GM19035 (cell line): ENCODE measurements around the gene PKNOX2.

Experiments
- ATAC-seq: cut with Tn5 transposase; IDR thresholded peaks from one replicate; pipeline ENCODE4 v1.9.1; 2021; ENCODE audit not compliant: unreplicated experiment

Gene PKNOX2

DNA sequence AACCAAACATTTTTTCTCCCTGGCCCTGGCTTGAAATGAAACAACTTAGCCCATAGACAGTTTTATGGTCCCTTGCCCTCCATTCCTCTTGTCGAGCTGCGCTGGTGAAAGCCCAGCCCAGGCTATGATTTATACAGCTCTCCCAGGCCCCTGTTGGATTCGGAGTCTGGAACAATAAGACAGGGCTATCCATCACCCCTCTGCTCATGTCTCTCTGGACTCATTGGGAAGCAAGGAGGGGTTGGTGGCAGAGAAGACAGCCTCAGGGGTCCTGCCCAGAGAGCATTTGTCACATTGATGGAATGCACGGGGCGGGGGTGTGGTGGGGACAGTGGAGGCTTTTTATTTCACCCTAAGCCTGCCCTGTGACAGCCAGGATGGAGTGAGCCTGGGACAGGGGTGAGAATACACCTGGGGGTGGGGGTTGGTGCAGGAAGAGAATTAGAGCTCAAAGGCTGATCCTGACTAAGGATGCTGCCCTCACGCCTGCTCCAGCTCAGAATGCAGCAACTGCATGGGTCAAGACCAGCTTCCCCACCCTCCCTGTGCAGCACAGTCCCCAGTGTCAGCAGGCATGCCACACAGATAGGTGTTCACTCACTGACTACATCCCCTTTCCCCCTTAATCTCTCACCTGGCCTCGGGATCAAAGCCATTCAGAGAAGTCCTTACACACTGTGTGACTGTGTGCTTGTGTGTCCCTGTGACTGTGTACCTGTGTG is 10.0 kb upstream of the PKNOX2 start:
- ATAC-seq = no peak

DNA sequence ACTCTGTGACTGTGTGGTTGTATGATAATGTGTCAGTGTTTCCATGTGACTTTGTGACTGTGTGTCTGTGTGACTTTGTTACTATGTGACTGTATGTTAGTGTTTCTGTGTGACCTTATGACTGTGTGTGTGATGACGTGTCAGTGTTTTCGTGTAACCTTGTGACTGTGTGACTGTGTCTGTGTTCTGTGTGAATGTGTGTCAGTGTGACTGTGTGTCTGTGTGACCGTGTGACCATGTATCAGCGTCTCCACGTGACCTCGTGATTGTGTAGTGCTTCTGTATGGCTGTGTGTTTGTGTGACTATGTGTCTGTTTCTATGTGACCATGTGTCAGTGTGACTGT is 9.5 kb upstream of the PKNOX2 start:
- no peak for ATAC-seq

DNA sequence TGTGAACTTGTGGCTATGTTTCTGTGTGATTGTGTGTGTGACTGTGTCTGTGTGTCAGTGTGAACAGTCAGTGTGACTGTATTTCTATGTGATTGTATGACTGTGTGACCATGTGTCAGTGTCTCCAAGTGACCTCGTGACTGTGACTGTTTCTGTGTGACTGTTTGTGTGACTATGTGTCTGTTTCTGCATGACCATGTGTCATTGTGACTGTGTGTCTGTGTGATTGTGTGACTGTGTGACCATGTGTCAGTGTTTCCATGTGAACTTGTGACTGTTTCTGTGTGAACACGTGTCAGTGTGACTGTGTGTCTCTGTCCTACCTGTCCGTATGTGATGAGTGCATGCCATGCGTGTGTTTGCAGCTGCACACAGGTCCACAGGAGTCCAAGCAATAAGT is 8.8 kb upstream of the PKNOX2 start:
- ATAC-seq = no peak

DNA sequence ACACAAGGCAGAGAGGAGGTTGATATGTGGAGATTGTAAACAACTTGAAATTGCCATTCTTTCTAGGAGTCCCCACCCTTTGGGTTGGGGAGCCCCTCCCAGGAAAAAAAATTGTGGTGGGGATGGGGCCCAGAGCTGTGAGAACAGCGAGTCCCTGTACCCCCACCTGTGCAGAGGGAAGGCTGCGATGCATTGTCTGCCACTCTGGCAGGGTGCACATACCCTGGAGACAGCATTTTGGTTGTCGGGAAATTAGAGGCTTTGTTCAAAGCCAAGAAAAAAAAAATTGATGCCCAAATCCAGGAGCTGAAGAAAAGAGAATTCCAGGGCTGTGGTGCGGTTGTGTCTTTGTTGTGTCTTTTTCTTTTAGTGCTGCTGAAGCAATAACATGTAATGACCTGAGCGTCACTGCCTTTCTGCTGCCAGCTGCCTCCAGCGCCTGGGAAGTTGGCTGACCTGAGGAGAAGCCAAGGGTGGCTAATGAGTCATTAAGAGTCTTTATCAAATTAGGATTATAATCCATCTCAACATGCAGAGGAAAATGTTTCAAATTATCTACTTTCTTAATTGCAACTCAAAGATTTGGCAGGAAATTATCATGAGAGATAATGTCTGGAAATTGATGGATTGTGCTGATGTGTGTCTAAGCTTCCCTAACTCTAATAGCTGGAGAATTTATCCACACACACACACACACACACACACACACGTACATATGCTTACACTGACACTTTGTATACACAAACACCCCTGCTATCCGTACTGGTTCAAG is 8.0 kb upstream of the PKNOX2 start:
- ATAC-seq = no peak

DNA sequence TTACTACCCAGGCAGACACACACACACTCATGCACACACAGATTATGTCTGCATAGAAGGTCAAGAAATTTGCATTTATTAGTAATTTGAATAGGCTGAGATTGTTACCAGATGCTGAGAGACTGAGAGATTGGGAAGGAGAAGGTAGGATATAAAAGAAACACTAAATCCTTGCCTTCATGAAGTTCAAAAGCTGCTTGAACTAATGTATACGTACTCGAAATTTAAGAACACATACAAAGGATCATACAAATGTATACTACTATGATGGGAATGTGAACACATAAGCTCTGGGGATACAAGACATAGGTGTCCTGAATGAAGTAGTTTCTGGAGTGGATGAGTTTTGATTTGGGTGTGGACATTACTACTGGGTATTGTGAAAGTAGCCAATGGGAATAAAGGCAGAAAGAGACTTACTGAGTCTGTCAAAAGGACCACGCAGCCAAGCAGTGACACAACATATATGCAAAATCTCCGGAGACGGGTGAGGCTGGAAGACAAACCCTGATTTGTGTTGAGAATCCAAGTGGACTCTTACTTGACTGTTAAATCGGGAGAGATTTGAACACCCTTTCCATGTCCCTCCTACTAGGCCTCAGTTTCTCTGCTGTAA is 7.3 kb upstream of the PKNOX2 start:
- no peak for ATAC-seq

DNA sequence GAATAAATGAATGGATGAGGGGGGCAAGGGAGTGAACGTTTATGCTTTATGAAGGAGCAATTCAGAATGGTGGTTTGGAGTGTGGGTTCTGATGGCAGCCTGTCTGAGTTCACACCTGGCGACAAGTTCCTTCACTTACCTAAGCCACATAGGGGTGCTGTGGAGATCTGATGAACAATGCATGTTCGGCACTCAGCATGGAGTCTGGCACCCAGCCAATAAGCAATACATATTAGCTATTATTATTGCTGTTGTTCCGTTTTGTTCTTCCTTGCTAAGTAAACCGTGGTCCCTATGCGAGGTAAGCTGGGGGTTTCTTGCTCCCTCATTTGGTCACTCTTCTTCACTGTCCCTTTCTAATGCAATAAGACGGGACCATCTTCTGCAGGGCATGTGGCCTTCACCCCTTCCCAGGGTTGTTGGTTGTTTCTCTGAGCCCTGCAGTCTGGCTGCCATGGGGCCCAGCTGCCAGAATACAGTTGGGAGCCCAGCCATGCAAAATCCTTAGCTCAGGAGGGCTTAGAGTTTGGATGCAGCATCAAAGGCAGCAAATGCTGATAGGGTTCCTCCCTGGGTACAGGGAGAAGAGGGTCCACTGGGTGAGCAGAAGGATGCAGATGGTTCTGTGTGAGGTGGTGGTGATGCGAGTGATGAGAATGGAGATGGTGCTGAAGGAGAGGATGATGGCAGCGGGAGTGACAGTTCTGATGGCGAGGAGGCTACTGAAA is 6.4 kb upstream of the PKNOX2 start:
- no peak for ATAC-seq

DNA sequence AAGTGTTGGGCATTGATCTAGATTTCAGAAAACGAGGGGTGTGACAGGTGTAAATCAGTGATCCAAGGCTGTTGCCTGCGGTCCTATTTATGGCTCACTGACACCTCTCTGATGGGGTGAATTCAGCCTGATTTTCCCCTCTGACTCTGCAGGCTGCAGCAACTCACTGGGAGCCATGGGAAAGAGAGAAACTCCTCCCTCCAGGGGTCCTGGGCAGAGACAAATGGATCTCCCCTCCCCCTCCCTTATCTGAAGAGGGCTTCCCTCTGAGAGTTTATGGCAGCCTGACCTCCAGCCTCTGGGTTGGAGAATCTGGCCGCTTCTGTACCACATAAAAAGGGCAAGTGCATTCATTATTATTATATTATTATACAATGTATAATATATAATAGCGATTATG is 1.8 kb upstream of the PKNOX2 start:
- ATAC-seq = no peak

DNA sequence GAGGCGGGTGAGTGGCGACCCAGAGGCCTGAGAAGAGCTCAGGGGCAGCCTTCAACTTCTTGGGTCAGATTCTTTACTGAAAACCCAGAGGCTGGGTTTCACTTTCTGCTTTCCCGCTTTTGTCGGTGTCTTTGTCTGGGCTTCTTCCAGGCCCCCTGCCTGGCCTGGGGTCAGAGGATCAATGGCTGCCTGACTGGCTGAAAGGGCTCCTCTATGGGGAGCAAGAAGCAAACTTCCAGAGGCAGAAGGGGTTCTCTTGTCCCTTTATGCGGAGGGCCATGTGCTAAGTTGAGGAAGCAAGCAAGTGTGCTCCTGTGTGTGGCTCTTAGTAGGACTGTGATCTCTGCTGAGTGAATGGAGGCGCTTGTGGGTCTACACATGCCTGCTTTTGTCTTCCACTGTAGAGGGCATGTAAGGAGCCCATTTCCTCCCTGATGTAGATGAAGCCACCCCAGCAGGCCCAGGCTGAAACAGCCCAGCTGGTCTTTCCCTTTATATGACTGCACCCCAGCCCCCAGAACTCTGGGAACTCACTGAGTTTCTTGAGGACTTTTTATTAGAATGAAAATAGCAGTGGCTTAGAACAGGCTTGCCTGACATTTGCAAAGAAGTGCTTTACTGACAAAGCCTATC is 1.0 kb upstream of the PKNOX2 start:
- no peak for ATAC-seq

DNA sequence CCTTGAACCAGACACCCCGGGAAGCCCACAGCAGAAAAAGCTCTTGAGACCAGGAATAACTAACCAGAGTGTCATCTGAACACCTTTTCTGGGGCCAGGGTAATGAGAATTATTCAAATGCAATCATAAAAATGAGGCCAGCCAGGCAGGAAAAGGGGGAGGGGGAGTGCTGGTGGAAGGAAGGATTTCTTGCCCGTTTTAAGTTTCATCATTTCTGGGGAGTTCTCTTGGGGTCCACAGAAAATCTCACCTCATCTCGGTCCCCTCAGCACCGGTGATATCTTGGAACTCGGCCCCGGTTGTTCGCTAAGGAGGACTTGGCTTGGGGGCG is 495 bp upstream of the PKNOX2 start:
- no peak for ATAC-seq

DNA sequence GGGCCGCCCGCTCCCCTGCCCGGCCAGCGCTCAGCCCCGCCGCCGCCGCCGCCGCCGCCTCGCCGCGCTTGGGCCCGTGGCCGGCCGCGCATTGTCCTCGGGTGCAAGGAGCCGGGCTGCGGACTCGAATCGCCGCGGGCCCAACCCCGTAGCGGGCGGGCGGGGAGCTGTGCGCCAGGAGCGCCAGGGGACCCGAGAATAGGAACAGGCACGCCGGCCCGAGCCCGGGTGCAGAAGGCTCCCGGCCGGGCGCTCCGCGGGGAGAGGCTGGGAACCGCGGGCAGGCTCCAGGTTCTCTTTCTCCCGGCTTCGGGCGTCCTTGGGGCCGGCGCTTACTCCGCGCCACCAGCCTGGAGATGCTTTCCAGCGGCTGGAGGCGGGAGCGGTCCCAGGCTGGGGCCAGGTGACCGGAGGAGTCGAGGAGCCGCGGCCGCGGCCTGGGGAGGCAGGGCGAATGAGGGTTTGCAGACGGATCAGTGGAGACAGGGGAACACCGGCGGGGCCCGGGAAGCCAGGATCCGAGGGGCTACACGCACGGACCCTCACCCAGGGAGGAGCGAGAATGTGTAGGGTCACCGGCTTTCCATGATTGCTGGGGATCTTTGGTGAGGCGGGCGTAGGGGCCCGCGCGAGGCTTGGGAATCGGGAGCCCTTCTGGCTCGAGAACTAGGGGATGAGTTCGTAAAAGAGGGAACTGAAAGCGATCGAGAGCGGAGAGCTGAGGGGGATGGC is 726 bp downstream of the PKNOX2 start:
- peak; percentile 43 for ATAC-seq

DNA sequence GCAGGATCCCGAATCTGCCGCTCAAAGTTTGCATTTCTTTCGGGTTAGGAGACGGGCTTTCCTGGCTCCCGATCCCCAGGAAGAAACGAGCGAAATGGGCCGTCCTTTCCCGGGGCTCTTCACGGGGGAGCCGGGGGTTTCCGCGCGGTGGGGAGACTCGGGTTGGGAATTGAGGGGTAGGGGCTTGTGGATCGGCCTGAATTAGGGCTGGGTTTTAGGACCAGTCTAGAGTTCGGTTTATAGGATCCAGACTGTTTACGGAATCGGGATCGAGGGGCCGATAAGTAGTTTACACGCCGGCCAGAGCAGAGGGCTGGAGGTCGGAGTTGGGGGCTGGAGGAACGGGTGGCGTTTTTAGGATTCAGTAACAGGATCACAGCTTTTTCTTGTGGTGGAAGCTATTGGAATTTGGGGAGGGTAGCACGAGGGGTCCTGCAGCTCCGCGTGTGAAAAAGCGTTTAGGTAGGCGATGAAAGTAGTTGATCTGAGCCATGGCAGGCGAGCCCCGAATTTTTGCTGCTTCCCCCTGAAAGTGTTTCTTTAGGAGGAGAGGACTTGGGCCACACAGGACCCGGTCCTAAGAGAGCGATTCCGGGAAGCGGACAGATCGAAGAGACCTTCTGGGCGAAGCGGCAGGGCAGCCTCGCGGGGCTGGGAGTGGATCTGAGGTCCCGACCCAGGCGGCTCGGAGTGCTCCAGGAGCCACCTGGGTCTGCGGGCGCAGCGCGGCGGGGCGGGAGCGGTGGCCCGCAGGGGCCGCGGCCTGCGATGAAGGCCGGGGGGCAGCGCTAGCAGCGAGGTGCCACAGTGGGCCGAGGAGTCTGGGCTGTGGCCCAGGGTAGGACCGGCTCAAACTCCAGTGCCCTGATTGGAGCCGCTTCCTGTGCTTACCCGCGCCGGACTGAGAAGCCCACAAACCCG is 1.6 kb downstream of the PKNOX2 start:
- ATAC-seq = no peak

DNA sequence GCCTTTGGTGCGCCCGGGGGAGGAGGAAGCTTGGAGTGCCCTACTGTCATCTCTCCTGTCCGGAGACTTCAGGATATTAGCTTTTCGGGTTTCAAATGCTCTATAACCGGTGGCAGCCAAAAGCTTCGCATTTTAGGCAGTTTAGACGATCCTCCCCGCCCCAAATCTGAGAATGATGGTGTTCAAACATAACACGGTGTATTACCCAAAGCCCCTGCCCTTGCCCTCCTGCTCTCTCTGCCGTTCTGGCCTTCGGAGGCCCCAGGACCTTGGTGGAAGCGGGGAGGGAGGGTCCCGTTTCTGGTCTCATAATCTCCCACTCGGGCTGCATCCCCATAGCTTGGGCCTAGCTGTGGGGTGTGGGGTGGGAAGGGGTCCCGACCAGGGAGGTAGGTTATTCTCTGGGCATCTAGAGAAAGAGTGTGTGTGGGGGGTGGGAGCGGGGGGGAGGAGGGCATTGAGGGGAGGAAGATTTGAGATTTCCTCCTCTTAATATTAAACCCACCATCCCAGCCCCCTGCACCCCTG is 2.3 kb downstream of the PKNOX2 start:
- ATAC-seq = no peak

DNA sequence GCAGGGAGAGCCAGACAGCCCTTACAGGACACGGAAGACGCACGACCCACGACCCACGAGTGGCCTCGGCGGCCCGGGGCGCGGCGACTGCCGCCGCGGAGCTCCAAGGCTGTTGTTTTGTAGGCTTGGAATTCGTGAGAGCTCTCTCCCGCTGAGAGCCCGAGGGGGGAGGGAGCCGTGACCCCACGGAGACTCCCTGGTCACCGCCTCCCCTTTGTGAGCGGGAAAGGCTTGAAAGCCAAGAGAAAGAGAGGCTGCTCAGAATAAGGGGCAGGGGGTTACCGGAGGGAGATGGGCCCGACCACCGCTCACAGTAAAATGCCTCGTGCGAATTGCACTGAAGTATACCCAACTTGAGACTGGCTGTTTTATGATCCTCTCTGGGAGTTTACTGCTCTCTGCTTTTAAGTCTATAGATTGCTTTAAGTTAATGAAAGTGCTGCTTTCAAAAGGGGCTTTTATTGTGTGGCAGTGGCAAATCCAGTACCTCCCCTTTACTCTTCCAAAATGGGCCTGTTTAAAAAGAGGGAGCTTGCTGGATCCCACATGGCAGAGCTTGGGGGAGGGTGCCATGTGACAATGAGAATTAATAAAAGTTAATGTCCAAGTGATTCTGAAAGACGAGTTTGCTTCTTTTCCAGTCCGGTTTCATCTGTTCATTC is 2.9 kb downstream of the PKNOX2 start:
- no peak for ATAC-seq

DNA sequence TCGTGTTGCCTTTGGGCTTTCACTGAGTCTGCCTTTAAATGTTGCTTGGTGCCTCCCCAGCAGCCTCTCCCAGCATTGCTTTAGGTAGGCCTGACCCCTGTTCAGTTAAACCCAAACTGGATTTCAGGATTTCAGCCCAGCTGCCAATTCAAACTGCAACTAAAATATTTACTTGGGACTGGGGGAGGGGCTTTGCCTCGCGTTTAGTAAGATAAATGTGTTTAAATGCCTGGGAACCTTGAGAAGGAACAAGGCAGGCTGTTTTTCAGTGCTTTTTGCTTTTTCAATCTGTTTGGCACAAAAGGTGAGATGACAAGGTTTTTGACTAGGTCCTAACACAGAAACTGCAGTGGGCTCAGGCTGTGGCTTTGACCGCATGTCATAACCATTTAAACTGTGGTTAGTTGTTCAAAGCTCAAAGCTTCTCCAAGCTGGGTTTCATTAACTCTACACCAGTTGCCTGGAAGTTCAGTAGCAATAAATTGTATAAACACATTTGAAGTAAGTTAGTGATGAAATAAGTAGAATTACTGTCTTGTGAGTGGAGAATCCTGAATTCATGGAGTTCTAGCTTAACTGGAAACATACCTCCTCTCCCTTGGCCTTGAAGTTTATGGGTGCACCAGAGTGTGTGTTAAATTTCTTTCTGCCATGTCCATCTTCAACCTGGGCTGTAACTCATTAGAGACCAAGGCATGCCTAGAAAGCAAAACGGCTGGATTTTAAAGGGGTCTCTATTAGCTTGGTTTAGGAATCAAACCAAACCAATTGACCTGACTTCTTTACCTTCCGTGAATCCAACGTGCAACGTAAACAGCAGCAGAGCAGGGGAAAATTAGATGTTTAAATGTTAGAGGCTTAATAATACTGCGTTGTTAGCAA is 3.6 kb downstream of the PKNOX2 start:
- ATAC-seq = no peak

DNA sequence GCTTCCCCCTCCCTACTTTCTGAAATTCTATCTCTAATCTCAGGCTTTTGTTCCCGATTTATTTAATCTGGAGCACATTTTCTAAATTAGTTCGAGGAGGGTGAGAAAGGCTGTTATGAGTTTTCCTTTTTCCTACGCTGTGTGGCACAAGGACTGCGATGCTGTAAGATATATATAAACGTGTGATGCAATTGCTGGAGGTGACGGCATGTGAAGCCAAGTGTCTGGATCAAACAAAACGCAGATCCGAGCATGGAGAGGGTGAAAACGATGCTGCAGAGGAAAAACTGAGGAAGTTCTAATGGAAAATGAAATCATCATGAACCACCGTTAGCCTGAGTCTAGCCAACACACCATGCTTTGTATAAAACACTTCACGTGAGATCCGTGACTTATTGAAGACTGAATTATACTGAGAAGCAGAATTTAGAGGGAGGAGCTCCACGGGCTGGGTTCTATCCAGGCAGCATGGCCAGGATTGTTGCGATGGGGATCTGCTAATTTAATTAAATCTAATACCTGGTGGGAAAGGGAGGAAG is 4.4 kb downstream of the PKNOX2 start:
- ATAC-seq = no peak

DNA sequence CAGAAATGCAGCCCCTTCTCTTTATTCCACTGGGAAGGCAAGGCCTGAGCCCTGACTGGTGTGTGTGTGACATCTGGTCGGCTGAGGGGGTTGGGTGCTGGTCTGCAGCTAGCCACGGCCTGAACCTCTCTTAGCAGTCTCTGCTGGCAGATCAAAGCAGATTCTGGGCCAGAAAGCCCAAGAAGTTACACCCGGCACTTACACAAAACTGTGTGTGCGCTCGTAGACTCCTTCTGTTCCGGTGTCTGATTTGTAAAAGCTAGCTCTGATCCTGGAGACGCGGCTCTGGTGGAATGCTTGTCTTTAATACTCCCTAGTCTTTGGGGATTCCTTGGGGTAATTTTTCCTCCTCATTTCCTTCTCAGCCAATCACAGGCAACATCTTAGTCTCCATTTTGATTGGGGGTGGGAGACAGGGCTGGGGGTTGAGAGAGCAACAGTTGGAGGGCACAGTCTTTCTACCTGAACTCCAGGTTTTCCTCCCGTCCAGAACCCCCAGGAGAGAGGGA is 5.5 kb downstream of the PKNOX2 start:
- no peak for ATAC-seq

DNA sequence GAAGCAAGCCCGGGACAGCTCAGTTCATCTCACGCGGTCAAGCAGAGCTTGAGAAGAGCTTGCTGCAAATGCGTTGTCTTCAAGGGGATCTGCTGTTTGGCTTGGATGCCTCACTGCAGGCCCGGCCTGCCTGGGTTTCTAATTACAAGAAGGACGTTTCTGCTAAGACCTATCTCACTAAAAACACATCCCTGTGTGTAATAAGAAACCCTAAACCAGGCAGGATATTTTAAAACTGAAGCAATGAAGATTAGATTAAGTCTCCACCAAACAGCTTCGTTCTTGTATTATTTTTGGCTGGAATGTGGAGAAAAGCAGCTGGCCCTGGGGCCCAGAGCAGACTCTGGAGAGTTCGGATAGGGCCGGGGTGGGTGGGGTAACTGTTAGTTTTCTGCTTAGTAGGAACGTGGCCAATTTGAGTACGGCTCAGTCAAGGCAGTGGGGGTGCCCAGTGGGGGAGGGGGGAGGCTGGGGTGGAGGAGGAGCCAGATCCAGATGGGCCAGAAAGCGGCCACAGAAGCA is 6.0 kb downstream of the PKNOX2 start:
- no peak for ATAC-seq
